IPS DF 4.7 (cell line): ENCODE results near the gene GFY.

ENCODE experiments used
- DNase-seq: peaks from one replicate; pipeline ENCODE4 v3.0.0-alpha.2; 2013; ENCODE audit warnings: low spot score; ENCODE audit errors: extremely low read depth

The GFY gene, protein sequence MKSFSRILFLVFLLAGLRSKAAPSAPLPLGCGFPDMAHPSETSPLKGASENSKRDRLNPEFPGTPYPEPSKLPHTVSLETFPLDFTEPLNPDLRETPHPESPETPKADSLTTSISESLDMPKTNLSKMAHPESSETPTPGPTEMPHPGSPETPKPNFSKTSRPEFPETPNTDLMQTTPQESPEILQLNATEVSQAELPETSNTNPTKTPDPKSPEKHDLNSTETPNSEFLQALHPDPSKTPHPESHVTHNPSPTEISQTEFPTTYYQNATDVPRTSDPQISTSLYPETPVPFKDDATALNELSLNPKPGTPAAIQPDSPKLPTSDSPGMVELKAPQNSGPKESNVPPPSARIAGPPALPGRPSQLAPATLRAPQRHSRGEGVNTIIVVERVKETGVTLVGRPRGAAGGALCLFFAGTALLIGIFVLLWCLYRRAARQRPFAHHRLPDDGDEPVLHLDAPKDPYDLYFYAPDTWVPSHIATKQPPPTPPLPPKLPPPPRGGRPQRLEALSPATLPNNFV

DNA sequence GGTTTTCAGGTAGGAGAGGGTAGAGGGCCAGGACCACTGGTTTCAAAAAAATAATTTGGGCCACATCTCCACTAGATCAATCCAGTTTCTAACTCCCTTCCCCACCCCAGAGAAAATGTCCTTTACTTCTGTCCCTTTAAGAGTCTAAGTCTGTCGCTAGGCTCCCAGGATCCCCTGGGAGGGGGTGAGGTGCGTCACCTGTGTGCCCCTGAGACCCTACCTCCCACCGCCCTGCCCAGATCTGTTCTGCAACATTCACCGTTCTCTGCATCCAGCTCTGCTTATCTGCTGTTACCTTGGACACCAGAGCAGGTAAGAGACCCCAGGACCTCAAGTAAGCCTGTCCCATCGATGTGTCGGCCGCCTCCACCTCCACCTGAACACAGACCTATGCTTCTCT lies at the start of gene GFY:
Gene GFY (plus strand): TSS at position 211 of the 400 bp plus-strand sequence. CDS start 1,043 bp downstream, outside the sequence.
- DNase-seq: no peak

DNA sequence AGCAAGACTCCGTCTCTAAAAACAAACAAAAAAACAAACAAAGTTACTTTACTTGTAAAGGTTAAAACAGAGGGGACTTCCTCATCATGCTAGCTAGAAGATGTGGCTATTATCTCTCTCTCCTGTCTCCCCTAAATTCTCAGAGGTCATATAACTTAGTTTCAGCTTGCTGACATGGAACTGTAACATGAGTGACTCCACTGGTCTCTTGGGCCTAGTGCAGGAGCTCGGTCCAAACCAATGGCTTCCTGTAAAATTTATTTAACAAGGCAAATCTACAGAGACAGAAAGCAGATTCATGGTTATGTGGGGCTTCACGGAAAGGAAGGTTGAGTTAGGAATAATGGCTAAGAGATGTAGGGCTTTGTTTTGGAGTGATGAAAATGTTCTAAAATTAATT lies 46.7 kb upstream of the GFY start:
- DNase-seq: no peak

DNA sequence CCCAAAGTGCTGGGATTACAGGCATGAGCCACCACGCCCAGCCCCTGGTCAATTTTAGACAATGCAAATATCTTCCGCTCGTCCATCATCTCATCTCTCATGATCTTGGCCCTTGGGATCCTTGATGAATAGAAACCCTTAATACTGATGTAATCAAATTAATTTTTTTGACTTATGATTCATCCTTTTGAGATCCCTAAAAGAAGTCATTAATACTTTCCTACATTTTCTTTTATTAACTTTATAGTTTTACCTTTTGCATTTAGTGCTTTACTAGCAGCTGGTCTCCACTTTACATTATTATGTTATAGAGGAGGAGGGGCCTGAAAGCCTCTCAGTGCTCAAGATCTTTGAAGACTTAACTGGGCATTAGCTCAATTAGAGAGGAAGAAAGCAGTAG lies 44.8 kb upstream of the GFY start:
- no peak for DNase-seq

DNA sequence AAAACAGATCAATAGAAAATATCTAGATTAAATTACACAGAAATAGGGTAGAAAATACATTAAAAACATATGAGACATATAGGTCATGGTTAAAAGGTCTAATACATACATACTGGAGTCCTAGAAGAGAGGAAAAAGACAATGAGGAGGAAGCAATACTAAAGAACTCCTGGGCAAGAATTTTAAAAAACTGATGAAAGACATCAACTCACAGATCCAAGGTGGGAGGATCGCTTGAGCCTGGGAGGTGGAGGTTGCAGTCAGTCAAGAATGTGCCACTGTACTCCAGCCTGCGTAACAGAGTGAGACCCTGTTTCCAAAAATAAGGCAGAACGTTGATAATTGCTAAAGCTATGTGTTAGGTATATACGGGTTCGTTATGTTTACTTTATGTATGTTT lies 42.5 kb upstream of the GFY start:
- no peak for DNase-seq

GRCh38 chr19:49383599-49383998 lies 41.6 kb upstream of the GFY start:
- no peak for DNase-seq

DNA sequence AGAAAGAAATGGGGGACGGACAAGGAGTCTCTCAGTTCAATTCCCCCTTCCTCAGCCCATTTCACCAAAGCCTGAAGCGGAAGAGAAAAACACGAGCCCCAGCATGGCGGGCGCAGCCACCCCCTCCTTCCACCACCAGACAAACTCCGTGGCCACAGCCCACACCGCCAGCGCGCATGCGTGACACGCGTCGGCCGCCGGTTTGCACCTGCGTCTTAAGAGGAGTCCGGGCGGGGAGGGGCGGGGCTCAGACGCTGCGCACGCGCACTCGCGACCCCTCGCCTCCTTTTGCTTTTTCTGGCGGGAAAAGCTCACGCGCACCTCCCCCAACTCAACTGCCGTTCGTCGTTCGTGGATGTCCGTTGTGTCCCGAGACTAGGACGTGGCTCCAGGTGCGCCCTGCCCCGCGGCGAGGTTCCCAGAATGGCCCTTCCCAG lies 37.2 kb upstream of the GFY start, which contains the start of gene KASH5:
Gene KASH5 (plus strand): TSS at position 314 of the 437 bp plus-strand sequence. CDS start 2,635 bp downstream, outside the sequence.
- DNase-seq: no peak

DNA sequence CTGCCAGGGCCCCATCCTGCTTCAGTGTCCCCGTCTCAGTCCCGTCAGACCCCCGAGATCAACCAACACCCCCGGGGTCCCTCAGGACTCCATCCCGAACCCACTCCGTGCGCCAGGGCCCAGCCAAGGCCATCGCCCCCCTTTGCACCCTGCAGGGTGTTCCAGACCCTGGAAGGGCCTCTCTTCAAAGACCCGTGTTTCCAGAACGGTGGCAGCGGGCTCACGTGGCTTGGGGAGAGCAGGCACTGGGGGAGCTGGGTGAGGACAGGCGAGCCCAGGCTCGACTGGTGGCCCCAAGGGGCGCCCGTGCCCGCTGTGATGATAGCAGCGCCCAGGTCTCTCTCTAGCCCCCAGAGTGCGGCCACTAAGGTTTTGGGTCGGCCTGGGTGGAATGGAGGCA lies 35.8 kb upstream of the GFY start:
- DNase-seq: no peak

DNA sequence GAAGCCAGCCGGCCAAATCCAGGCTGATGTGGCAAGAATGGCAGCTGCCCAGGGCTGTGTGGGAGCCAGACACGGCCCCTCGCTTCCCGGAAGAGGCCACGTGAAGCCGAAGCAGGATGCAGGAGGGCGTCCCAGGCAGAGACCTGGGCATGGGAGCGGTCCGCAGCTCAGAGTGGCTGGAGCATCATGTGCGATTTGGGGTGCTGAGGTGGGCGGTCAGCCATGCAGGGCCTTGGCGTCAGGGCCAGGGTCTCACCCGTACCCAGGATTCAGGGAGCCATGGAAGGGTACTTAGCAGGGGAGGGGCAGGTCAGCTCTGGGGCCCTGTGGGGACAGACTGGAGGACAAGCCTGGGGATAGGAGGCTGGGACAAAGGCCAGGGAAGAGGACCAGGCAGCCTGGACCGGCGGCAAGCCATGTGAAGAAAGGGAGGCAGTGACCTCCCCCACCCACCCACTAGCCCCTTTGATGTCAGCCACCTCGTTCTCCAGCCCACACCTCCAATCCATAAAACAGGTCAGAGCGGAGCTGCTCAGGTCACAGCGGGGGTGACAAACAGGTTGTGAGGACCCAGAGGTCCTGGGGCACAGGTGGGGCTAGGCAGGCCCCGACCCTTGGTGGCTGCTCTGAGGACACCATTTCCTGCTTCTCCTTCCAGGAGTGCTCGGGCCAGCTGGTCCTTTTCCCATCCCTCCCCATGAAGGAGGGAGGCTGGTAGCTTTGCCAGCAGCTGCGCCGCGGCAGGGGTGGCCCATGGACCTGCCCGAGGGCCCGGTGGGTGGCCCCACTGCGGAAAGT lies 34.9 kb upstream of the GFY start:
- no peak for DNase-seq

DNA sequence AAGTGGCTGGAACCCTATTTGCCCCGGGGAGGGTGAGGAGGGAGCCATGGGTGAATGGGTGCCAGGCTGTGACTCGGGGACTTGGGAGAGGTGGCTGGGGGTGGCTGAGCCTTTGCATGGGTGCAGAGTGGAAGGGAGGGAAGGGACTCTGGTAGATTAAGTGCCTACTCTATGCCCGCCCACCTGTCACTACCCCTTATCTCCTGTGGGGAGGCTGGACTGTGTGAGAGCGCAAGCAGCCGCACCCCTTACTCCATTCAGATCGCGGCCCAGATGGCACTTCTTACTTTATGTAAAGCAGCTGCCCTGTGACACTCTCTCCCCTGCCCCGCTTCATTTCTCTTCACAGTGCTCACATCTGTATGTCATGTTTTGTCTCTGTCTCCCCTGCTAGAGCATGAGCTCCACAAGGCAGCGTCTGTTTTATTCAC lies 34.2 kb upstream of the GFY start:
- DNase-seq: no peak

DNA sequence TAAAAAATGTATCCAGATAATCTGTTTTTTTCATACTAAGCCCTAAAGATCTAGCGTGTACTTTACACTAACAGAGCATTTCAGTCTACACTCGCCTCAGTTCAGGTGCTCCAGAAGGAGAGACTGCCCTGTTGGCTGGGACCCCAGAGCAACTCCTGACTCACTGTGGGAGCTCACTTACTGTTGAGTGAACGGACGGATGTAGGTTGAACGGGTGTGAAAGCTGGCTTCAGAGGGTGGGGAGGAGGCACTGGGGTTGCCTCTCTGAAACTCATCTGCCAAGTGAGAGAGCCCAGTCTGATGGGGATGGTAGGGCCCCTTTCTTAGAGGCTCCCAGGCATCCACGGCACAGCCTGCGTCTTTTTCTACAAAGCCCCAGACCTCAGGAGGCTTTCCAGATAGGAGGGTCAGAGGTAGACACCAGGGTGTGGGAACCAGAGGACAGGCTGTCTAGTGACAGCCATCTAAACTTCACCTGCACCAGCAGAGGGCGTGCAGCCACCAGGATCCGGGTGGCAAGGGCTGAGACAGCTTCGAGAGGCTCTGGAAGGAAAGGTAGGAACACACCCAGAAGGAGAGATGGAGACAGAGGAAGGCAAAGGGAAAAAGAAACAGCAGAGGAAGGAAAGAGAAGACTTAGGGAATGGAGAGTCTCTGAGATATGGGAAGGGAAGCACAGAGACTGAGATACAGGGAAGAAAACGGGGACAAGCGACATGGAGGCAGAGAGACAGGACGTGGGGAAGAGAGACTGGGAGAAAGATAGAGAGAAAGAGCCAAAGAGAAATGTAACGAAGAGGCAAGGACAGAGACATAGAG lies 33.4 kb upstream of the GFY start:
- DNase-seq: peak; percentile 41

- no peak for DNase-seq
These were observed 31.3 kb upstream of the GFY start for GRCh38 chr19:49393881-49394280.

DNA sequence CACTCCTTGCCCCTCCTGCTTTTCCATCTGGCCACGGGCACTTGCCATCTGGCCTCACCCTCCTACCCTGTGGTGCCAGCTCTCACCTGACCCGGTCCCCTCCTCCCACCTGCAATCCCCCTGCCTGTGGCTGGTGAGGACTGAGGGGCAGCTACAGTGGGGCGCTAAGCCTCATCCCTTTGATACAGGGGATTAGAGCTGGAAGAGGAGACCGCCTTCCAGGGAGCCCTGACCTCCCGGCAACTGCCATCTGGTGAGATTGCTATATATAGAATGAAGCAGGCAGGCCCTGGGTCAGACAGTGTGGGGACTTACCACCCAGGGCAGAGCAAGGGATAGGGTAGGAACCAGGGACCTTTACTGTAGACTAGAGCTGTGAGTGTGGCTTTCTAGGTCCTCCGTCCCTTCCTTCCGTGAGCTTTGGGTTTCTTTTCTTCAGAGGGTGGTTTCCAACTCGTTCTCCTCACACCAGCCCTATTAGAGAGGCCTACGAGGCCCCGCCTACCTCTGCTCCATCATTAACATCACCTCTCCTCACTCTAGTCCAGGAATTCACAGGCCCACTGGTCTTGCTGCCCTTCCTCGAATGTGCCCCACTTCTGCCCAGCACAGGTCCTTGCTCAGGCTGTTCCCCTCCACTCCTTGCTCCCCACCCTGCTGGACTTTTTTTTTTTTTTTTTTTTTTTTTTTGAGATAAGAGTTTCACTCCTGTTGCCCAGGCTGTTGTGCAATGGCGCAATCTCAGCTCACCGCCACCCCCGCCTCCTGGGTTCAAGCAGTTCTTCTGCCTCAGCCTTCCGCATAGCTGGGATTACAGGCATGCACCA lies 29.4 kb upstream of the GFY start:
- no peak for DNase-seq

- DNase-seq: no peak
These were observed 28.3 kb upstream of the GFY start for GRCh38 chr19:49396738-49397505.

DNA sequence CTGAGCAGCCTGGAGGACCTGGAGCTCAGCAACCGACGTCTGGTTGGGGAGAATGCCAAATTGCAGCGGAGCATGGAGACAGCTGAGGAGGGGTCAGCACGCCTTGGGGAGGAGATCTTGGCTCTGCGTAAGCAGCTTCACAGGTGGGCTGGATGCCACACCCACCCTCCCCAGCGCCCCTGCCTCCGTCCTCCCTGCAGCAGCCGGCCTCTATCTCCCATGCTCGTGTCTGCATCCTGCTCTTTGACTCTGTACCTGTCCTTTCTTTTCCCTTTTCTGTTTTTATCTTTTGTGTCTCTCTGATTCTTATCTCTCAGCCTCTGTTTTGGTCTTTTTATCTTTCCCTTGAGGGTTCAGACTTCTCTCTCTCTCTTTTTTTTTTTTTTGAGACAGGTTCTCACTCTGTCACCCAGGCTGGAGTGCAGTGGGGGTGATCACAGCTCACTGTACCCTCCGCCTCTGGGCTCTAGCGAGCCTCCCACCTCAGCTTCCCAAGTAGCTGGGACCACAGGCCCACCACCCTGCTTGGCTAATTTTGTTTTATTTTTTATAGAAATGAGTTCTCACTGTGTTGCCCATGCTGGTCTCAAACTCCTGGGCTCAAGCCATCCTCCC lies 27.1 kb upstream of the GFY start:
- DNase-seq: no peak

DNA sequence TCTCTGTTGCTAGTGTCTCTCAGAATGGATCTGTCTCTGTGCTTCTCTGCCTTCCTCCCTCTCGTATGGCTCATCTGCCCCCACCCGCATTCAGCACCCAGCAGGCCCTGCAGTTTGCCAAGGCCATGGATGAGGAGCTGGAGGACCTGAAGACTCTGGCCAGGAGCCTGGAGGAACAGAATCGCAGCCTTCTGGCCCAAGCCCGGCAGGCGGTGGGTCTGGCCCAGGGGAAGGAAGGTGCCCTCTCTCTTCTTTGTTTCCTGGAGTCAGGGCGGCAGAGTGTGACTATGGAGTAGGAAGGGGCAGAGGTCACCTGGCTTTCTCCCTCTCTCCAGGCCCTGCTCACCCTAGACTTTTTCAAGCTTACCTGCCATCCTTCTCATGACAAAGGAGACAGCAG lies 26.3 kb upstream of the GFY start:
- DNase-seq: no peak

DNA sequence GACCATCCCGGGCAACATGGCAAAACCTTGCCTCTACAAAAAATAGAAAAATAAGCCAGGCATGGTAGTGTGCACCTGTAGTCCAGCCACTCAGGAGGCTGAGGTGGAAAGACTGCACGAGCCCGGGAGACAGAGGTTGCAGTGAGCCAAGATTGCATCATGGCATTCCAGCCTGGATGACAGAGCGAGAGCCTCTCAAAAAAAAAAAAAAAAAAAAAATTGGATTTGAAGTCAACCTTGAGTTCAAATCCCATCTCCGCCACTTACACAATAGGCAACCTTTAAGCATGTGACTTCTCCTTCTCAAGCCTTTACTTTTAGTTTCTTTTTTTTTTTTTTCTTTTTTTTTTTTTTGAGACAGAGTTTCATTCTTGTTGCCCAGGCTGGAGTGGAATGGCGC lies 25.2 kb upstream of the GFY start:
- no peak for DNase-seq

DNA sequence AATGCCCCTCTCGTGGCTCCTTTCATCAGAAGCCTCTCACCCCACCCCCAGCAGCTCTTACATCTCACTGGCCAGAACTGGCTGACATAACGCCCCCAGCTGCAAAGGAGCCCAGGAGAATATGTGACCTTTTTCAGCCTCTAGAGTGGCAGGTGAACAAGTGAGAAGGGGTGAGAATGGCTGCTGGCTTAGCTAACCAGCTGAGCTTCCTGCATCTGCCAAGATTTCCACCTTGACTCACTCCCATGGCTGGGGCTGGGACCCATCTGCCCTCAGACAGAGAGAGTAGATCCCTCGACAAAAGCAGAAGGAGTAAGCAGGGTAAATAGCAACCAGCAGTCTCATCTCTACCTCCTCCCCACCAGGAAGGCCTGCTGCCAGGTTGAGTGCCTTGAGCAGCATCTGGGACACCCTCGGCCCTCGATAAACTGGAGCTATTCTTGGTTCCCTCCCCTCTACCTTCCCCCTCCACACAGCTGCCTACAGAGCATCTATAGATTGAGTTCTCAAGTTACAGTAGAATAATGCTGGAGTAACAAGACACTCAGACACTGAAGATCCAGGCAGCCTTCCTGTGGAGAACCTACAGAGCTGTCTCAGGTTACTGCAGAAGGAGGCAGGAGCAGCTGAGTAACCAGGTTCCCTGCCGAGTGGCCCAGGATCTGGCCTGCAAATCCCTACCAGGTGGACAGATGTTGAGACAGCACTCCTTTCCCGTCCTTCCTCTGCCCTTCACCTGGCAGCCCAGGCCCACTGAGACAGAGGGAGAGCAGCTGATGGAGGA lies 21.6 kb upstream of the GFY start:
- DNase-seq: peak; percentile 95

DNA sequence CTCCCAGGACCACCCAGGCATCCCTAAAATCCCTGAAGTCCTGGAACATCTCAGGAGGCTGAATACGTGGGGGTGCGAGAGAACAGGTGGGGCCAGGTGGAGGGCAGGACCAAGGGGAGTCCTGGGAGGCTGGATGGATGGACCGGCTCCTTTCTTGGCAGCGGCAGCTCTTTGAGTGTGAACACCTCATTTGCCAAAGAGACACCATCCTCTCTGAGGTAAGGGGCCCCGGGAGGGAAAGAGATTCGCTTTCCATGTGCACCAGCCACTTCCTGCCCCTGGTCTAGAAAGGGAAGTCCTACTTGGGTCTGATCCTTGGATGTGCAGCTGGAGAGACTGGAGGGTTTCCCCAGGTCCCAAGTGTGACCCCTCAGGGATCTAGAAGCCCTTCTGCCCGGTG lies 18.1 kb upstream of the GFY start:
- no peak for DNase-seq
